OCI-LY1 (cell line): ENCODE measurements around the gene SLC6A15.

Experiments used
- H2AFZ ChIP-seq: fragments of 200-600 bp; sonication (generic), shearing (Covaris generic); 2 replicates; pipeline ENCODE4 v1.6.0; 2014; ENCODE audit warnings: antibody characterized with exemption, mild to moderate bottlenecking, low read length
- H3F3A ChIP-seq: fragments of 200-600 bp; sonication (generic), shearing (Covaris generic); 2 replicates; pipeline ENCODE4 v1.6.0; 2014; ENCODE audit warnings: mild to moderate bottlenecking, antibody characterized with exemption, low read length, moderate library complexity; ENCODE audit not compliant: insufficient read depth
- H3K27ac ChIP-seq: fragments of 200-600 bp; sonication (generic); 2 replicates; pipeline ENCODE4 v1.5.1; 2014; ENCODE audit warnings: low read length, mixed run types, mild to moderate bottlenecking, low read depth; ENCODE audit not compliant: poor library complexity, severe bottlenecking
- H3K27me3 ChIP-seq: fragments of 200-600 bp; sonication (generic); 2 replicates; pipeline ENCODE4 v1.6.0; 2014; ENCODE audit warnings: antibody characterized with exemption, mild to moderate bottlenecking, low read length, moderate library complexity; ENCODE audit not compliant: insufficient read depth
- H3K36me3 ChIP-seq: fragments of 200-600 bp; sonication (generic); 2 replicates; pipeline ENCODE4 v1.6.1; 2014; ENCODE audit warnings: mild to moderate bottlenecking, antibody characterized with exemption, low read length, moderate library complexity, mixed read lengths; ENCODE audit not compliant: insufficient read depth
- H3K4me1 ChIP-seq: fragments of 200-600 bp; sonication (generic); 2 replicates; pipeline ENCODE4 v1.5.1; 2014; ENCODE audit warnings: mild to moderate bottlenecking, low read length, moderate library complexity; ENCODE audit not compliant: insufficient read depth, severe bottlenecking
- H3K4me2 ChIP-seq: fragments of 200-600 bp; sonication (generic), shearing (Covaris generic); 2 replicates; pipeline ENCODE4 v1.6.1; 2014; ENCODE audit warnings: low read length
- H3K4me3 ChIP-seq: fragments of 200-600 bp; sonication (generic); 2 replicates; pipeline ENCODE4 v1.5.1; 2014; ENCODE audit warnings: low read length, low read depth, mild to moderate bottlenecking, mixed read lengths; ENCODE audit not compliant: poor library complexity, severe bottlenecking
- H3K79me2 ChIP-seq: fragments of 200-600 bp; shearing (Covaris generic); 2 replicates; pipeline ENCODE4 v1.6.1; 2016; ENCODE audit warnings: mixed run types, low read length, mixed read lengths; ENCODE audit not compliant: insufficient read depth
- H3K9ac ChIP-seq: fragments of 200-600 bp; sonication (generic), shearing (Covaris generic); 2 replicates; pipeline ENCODE4 v1.6.1; 2014; ENCODE audit warnings: mild to moderate bottlenecking, low read length, mixed read lengths
- H3K9me2 ChIP-seq: fragments of 200-600 bp; sonication (generic), shearing (Covaris generic); 2 replicates; pipeline ENCODE4 v1.6.1; 2014; ENCODE audit warnings: low read depth, mild to moderate bottlenecking, low read length, mixed read lengths
- H3K9me3 ChIP-seq: fragments of 200-600 bp; shearing (Covaris generic); 2 replicates; pipeline ENCODE4 v1.6.1; 2014; ENCODE audit warnings: low read length, mixed read lengths
- H4K20me1 ChIP-seq: fragments of 200-600 bp; sonication (generic), shearing (Covaris generic); 2 replicates; pipeline ENCODE4 v1.6.0; 2016; ENCODE audit warnings: mild to moderate bottlenecking, low read length; ENCODE audit not compliant: insufficient read depth
- CTCF ChIP-seq: fragments of 200-600 bp; sonication (generic), shearing (Covaris generic); IDR thresholded peaks from 2 replicates; pipeline ENCODE4 v1.5.1; 2017; ENCODE audit warnings: mild to moderate bottlenecking, antibody characterized with exemption, low read length, moderate library complexity, mixed read lengths
- EZH2 ChIP-seq: fragments of 200-600 bp; sonication (generic), shearing (Covaris generic); IDR thresholded peaks from 2 replicates; pipeline ENCODE4 v1.8.0; 2017; ENCODE audit warnings: borderline replicate concordance, mixed run types, mild to moderate bottlenecking, antibody characterized with exemption, low read length, moderate library complexity, mixed read lengths

SLC6A15 gene

DNA sequence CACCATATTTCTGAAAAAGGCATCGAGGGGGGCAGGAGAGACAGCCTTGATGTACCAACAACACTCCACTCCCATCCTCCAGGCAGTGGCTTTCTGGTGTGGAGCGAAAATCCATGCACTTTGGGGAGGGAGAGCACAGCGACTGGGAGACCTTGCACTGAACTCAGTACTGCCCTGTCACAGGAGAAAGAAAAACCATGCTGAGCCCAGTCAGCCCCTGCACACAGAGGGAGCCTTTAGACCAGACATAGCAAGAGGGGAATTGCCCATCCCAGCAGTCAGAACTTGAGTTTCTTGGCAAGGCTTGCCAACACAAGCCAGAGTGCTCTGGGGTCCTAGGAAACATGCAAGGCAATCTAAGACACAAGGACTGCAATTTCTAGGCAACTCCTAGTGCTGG is 24.8 kb upstream of the SLC6A15 start:
- no peak overlapping the region for H3K27ac ChIP-seq
- no peaks in the 10 kb centered on the region for H3K4me1 ChIP-seq
- H3K79me2 ChIP-seq = no peaks in the 10 kb centered on the region
- H3K9me3 ChIP-seq = no peaks in the 10 kb centered on the region
- H3K27me3 ChIP-seq = no peaks in the 10 kb centered on the region
- no peak overlapping the region for H3K4me2 ChIP-seq
- H4K20me1 ChIP-seq = no peaks in the 10 kb centered on the region
- H3K36me3 ChIP-seq = no peaks in the 10 kb centered on the region
- no peaks in the 10 kb centered on the region for H3K9me2 ChIP-seq
- TF ChIP-seq CTCF (no peak), EZH2 (no peak)
- no peak overlapping the region for H2AFZ ChIP-seq
- no peaks in the 10 kb centered on the region for H3F3A ChIP-seq
- no peak overlapping the region for H3K9ac ChIP-seq
- H3K4me3 ChIP-seq = no peak overlapping the region

- H3K36me3 ChIP-seq = no peaks in the 10 kb centered on the region
- TF ChIP-seq CTCF = no peak
- TF ChIP-seq EZH2 = no peak
- no peak overlapping the region for H3K4me2 ChIP-seq
- no peaks in the 10 kb centered on the region for H3K27me3 ChIP-seq
- no peaks in the 10 kb centered on the region for H3K79me2 ChIP-seq
- H3K4me3 ChIP-seq = no peak overlapping the region
- H2AFZ ChIP-seq = no peak overlapping the region
- H3K9me3 ChIP-seq = no peaks in the 10 kb centered on the region
- H3K9me2 ChIP-seq = no peaks in the 10 kb centered on the region
- no peaks in the 10 kb centered on the region for H3K4me1 ChIP-seq
- no peak overlapping the region for H3K9ac ChIP-seq
- no peaks in the 10 kb centered on the region for H4K20me1 ChIP-seq
- no peaks in the 10 kb centered on the region for H3F3A ChIP-seq
- H3K27ac ChIP-seq = no peak overlapping the region
Measured at GRCh38 chr12:84929501-84929900, 16.9 kb upstream of the SLC6A15 start.

GRCh38 chr12:84924981-84925380 is 12.4 kb upstream of the SLC6A15 start:
- no peaks in the 10 kb centered on the region for H3K27me3 ChIP-seq
- H3K9me2 ChIP-seq = no peaks in the 10 kb centered on the region
- H3K4me1 ChIP-seq = no peaks in the 10 kb centered on the region
- H3K9ac ChIP-seq = no peak overlapping the region
- H3K36me3 ChIP-seq = no peaks in the 10 kb centered on the region
- no peaks in the 10 kb centered on the region for H3K9me3 ChIP-seq
- no peak overlapping the region for H3K4me3 ChIP-seq
- H3K79me2 ChIP-seq = no peaks in the 10 kb centered on the region
- no peak for TF ChIP-seq EZH2
- TF ChIP-seq CTCF = no peak
- no peaks in the 10 kb centered on the region for H4K20me1 ChIP-seq
- H3K27ac ChIP-seq = no peak overlapping the region
- no peak overlapping the region for H2AFZ ChIP-seq
- H3K4me2 ChIP-seq = no peak overlapping the region
- H3F3A ChIP-seq = no peaks in the 10 kb centered on the region
